ENCODE results near the gene SULT6B1. TPM values are rescaled to one million over a fixed set of nuclear protein-coding genes. Genes with fewer than 3 reads are reported as not detected.
A peak's percentile ranks its signal among the peaks of the same experiment; 100 is the strongest.

Gene SULT6B1
- polyA plus RNA-seq, 2 of the 4 experiments (the other 2 are of a cell fraction), result not detected

DNA sequence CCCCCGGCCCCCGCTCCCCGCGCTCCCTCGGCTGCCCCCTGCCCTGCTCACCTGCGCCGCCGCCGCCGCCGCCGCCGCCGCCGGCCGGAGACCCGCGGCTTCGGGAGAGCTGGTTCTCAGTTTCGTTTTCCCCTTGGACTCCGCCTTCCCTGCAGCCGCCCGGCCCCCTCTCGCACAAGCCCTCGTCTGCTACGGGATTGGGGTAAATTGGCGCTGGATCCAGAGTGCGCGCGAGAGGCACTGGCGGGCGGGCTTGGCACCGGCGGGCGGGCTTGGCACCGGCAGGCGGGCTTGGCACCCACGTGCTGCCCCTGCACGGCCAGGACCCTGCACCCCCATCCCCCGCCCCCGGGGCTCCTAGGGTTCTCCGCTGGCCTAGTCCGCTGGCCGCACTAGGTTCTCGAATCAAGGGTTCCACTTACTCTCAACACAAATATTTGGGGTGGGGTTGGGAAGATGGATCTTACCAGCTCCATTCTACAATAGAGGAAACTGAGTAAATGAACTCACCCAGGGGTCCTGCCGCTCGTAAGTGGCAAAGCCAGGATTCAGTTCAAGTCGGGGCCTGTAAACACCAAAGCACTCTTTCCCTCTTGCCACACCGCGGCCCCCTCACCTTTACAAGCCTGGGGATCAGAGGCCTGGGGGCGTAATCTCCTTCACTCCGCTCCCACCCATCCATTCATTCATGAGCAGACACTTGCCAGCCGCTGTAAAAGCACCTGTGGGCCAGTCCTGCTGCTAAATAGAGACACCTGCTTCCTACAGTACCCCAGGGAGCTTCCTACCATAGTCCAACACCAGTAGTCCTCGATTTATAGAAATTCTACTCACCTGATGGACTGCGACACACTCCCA lies 31.4 kb downstream of the SULT6B1 start, which contains the start of gene EIF2AK2:
TSS of gene EIF2AK2 (minus strand) at position 124 of the 858 bp plus-strand sequence. CDS start 9,174 bp downstream, outside the sequence.
- Histone ChIP-seq H3K4me2 (peak within 1 kb of the TSS; percentile 68), H3K4me3 (peak within 1 kb of the TSS; percentile 79), H3K9me3 (no peaks in the 10 kb centered on the region), H3K27ac (peak within 1 kb of the TSS; percentile 93 to 95), H3K4me1 (peaks cover 14% of the 10 kb centered on the region)
- FAIRE-seq, result no peak
- ChIA-PET POLR2A (interaction anchor here (0.6 to 1.5 kb wide), 9 partner anchors 17 to 341 kb away, joined by 3 to 6 read pairs (median 4); partner anchors contain the start of genes CEBPZ, CEBPZOS, GPATCH11 and HEATR5B), CTCF (interaction anchor here (0.8 to 2.2 kb wide), 4 partner anchors 8 to 12 kb away, joined by 3 to 6 read pairs (median 5); no protein-coding TSS in a partner anchor)
- DNase-seq (ENCODE audit: low read depth in 1 of 2, low spot score in 1 of 2), result peak; percentile 89 to 99
- peak; percentile 97 to 98 for ATAC-seq
- 27% methylated on average over 33 of the region's 55 CpGs for WGBS (ENCODE audit: missing lambda C conversion rate)
- TF ChIP-seq CBX8 (IDR thresholded peaks at IDR 0.05) (no peak), POLR2AphosphoS2 (conservative IDR thresholded peaks at IDR 0.05; ENCODE audit: low read length) (no peak), KDM1A (IDR thresholded peaks at IDR 0.05; ENCODE audit: low read depth) (no peak), EHMT2 (IDR thresholded peaks at IDR 0.05; ENCODE audit: low read depth) (no peak), CHD2 (IDR thresholded peaks at IDR 0.05; ENCODE audit: low read length, partially characterized antibody) (peak; percentile 85), MAFK (IDR thresholded peaks at IDR 0.05; ENCODE audit: partially characterized antibody) (no peak), MAZ (IDR thresholded peaks at IDR 0.05; ENCODE audit: borderline replicate concordance, low read depth, low read length) (no peak), HMGXB4 (CRISPR knock-in tag; IDR thresholded peaks at IDR 0.05; ENCODE audit: borderline replicate concordance) (no peak), ZSCAN20 (CRISPR knock-in tag; IDR thresholded peaks at IDR 0.05) (no peak), PBX3 (IDR thresholded peaks at IDR 0.05) (no peak), ZC3H11A (IDR thresholded peaks at IDR 0.05) (no peak), HOXB5 (CRISPR knock-in tag; IDR thresholded peaks at IDR 0.05) (peak; percentile 73; the same call in 1 of the 2 replicates), SMC3 (IDR thresholded peaks at IDR 0.05) (no peak), CEBPB (IDR thresholded peaks at IDR 0.05) (no peak), RARB (CRISPR knock-in tag; IDR thresholded peaks at IDR 0.05) (no peak), SREBF2 (IDR thresholded peaks at IDR 0.05) (no peak), ESRRA (IDR thresholded peaks at IDR 0.05; ENCODE audit: borderline replicate concordance, low read length) (no peak), HOXB13 (CRISPR knock-in tag; IDR thresholded peaks at IDR 0.05; ENCODE audit: low read depth) (no peak), HEYL (CRISPR knock-in tag; IDR thresholded peaks at IDR 0.05) (no peak), TFCP2L1 (CRISPR knock-in tag; IDR thresholded peaks at IDR 0.05) (no peak), POLR2A (IDR thresholded peaks at IDR 0.05; ENCODE audit: low read length) (peak; percentile 51), NPAS2 (CRISPR knock-in tag; IDR thresholded peaks at IDR 0.05; ENCODE audit: borderline replicate concordance) (no peak), CBX2 (IDR thresholded peaks at IDR 0.05; ENCODE audit: borderline replicate concordance, low read depth) (no peak), RNF2 (IDR thresholded peaks at IDR 0.05; ENCODE audit: borderline replicate concordance, low read depth) (no peak), GATA3 (IDR thresholded peaks at IDR 0.05; ENCODE audit: borderline replicate concordance) (no peak), MYC (IDR thresholded peaks at IDR 0.05; ENCODE audit: borderline replicate concordance, low read length) (0 out of 2 replicates have a peak, but pooled peaks have one; percentile 71), JUNB (IDR thresholded peaks at IDR 0.05) (no peak), HOXA7 (CRISPR knock-in tag; IDR thresholded peaks at IDR 0.05) (no peak), JUN (IDR thresholded peaks at IDR 0.05) (peak in 1 of 2 experiments; percentile 67; a peak in 1 of 5 replicates), ZFP36 (IDR thresholded peaks at IDR 0.05; ENCODE audit: borderline replicate concordance, partially characterized antibody) (no peak), FOSB (CRISPR knock-in tag; IDR thresholded peaks at IDR 0.05) (no peak), HDAC2 (IDR thresholded peaks at IDR 0.05) (no peak)
- TF ChIP-seq, protein P1, sequence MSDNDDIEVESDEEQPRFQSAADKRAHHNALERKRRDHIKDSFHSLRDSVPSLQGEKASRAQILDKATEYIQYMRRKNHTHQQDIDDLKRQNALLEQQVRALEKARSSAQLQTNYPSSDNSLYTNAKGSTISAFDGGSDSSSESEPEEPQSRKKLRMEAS (IDR thresholded peaks at IDR 0.05), result peak; percentile 85
- TF ChIP-seq, protein P2, sequence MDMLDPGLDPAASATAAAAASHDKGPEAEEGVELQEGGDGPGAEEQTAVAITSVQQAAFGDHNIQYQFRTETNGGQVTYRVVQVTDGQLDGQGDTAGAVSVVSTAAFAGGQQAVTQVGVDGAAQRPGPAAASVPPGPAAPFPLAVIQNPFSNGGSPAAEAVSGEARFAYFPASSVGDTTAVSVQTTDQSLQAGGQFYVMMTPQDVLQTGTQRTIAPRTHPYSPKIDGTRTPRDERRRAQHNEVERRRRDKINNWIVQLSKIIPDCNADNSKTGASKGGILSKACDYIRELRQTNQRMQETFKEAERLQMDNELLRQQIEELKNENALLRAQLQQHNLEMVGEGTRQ (IDR thresholded peaks at IDR 0.05), result no peak
- TF ChIP-seq, protein P3, sequence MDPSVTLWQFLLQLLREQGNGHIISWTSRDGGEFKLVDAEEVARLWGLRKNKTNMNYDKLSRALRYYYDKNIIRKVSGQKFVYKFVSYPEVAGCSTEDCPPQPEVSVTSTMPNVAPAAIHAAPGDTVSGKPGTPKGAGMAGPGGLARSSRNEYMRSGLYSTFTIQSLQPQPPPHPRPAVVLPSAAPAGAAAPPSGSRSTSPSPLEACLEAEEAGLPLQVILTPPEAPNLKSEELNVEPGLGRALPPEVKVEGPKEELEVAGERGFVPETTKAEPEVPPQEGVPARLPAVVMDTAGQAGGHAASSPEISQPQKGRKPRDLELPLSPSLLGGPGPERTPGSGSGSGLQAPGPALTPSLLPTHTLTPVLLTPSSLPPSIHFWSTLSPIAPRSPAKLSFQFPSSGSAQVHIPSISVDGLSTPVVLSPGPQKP (IDR thresholded peaks at IDR 0.05; ENCODE audit: low read depth, low read length), result no peak
- TF ChIP-seq, protein P4, sequence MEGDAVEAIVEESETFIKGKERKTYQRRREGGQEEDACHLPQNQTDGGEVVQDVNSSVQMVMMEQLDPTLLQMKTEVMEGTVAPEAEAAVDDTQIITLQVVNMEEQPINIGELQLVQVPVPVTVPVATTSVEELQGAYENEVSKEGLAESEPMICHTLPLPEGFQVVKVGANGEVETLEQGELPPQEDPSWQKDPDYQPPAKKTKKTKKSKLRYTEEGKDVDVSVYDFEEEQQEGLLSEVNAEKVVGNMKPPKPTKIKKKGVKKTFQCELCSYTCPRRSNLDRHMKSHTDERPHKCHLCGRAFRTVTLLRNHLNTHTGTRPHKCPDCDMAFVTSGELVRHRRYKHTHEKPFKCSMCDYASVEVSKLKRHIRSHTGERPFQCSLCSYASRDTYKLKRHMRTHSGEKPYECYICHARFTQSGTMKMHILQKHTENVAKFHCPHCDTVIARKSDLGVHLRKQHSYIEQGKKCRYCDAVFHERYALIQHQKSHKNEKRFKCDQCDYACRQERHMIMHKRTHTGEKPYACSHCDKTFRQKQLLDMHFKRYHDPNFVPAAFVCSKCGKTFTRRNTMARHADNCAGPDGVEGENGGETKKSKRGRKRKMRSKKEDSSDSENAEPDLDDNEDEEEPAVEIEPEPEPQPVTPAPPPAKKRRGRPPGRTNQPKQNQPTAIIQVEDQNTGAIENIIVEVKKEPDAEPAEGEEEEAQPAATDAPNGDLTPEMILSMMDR (IDR thresholded peaks at IDR 0.05), result no peak

Measured in A549 (cell line).